Mucosa of descending colon (tissue), 3 donors: ENCODE data around the gene FGF11. TPM values are rescaled to one million over a fixed set of nuclear protein-coding genes. Genes with fewer than 3 reads are reported as not detected.

ENCODE experiments used
- ATAC-seq: fragments of 200-7000 bp; cut with Tn5 transposase; one replicate; pipeline ENCODE4 v1.9.1; 2020; ENCODE audit warnings: mild to moderate bottlenecking, moderate library complexity
- DNase-seq, 3 donors: peaks; one replicate each; pipeline ENCODE4 v3.0.0-alpha.2; 2020
- H3K36me3 ChIP-seq: fragments of 200-600 bp; one replicate; pipeline ENCODE4 v1.8.0; 2021; ENCODE audit warnings: low read depth, mild to moderate bottlenecking
- H3K4me1 ChIP-seq: fragments of 200-600 bp; one replicate; pipeline ENCODE4 v1.8.0; 2021; ENCODE audit warnings: low read depth, mild to moderate bottlenecking
- H3K4me3 ChIP-seq: fragments of 200-600 bp; one replicate; pipeline ENCODE4 v1.8.0; 2021; ENCODE audit warnings: mild to moderate bottlenecking
- H3K9me3 ChIP-seq: fragments of 200-600 bp; one replicate; pipeline ENCODE4 v1.8.0; 2021; ENCODE audit warnings: mild to moderate bottlenecking
- intact Hi-C, 2 donors: fragments of 100-400 bp; cut with DNase I in 1 of 2; cut with micrococcal nuclease in 1 of 2; formaldehyde crosslinking; loops; one replicate each; pipeline versions ENCODE4 v1.11.0 to v1.11.1; 2022; cut with DNase I, micrococcal nuclease
- total RNA-seq, 3 donors: library from RNA; stranded (reverse); fragmentation: NEBNext Ultra II Directional in 2 of 3; extraction: Animal tissue kit (Norgen Biotek cat#: 25700) in 2 of 3; gene quantifications; one replicate each; pipeline versions ENCODE4 v1.2.1 to v1.2.4, GENCODE V29; 2021 to 2023
- TF ChIP-seq, protein P1 (sequence below): fragments of 200-600 bp; IDR thresholded peaks from one replicate; pipeline ENCODE4 v1.8.0; 2022; ENCODE audit warnings: antibody characterized with exemption, mild to moderate bottlenecking
- donor health status: DM: no; HTN: no; CAD: no; lungs with moderate emphysema.
- donor health status: DM: no; HTN: no; CAD: no.
- donor health status: DM: no; HTN: yes; CAD: no.

Gene FGF11
- total RNA-seq, 3 donors from 2014 or later: 1.4 to 3.0 (median 2.2) TPM

GRCh38 chr17:7393613-7394451, 45.5 kb upstream of the FGF11 start:
- intact Hi-C loops: no loop called here
- no peaks in the 10 kb centered on the region for H3K9me3 ChIP-seq
- peak overlapping the region; percentile 29 for H3K4me3 ChIP-seq
- peaks cover 8% of the 10 kb centered on the region for H3K4me1 ChIP-seq
- peak in 2 of 3 donors; percentile 62 to 72 for DNase-seq
- TF ChIP-seq, protein P1, sequence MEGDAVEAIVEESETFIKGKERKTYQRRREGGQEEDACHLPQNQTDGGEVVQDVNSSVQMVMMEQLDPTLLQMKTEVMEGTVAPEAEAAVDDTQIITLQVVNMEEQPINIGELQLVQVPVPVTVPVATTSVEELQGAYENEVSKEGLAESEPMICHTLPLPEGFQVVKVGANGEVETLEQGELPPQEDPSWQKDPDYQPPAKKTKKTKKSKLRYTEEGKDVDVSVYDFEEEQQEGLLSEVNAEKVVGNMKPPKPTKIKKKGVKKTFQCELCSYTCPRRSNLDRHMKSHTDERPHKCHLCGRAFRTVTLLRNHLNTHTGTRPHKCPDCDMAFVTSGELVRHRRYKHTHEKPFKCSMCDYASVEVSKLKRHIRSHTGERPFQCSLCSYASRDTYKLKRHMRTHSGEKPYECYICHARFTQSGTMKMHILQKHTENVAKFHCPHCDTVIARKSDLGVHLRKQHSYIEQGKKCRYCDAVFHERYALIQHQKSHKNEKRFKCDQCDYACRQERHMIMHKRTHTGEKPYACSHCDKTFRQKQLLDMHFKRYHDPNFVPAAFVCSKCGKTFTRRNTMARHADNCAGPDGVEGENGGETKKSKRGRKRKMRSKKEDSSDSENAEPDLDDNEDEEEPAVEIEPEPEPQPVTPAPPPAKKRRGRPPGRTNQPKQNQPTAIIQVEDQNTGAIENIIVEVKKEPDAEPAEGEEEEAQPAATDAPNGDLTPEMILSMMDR: no peak
- ATAC-seq: peak; percentile 44
- no peaks in the 10 kb centered on the region for H3K36me3 ChIP-seq

- TF ChIP-seq, protein P1: no peak
- Histone ChIP-seq H3K4me3 (peak within 1 kb of the TSS; percentile 29), H3K4me1 (peaks cover 8% of the 10 kb centered on the region), H3K36me3 (no peaks in the 10 kb centered on the region), H3K9me3 (no peaks in the 10 kb centered on the region)
- DNase-seq: peak; percentile 90 to 93 (median 93)
- peak; percentile 96 for ATAC-seq
- intact Hi-C loops: no loop called here
Measured at GRCh38 chr17:7394452-7395191, 44.7 kb upstream of the FGF11 start, which contains the start of gene PLSCR3. Gene PLSCR3 (minus strand): TSS chr17:7394525. CDS start chr17:7394110, 415 bp downstream.

- Histone ChIP-seq H3K9me3 (no peaks in the 10 kb centered on the region), H3K4me1 (peaks cover 8% of the 10 kb centered on the region), H3K4me3 (no peak overlapping the region), H3K36me3 (no peaks in the 10 kb centered on the region)
- DNase-seq: no peak
- intact Hi-C loops: no loop called here
- TF ChIP-seq, protein P1: no peak
- ATAC-seq: no peak
Measured at GRCh38 chr17:7396147-7396546, 43.2 kb upstream of the FGF11 start.

DNA sequence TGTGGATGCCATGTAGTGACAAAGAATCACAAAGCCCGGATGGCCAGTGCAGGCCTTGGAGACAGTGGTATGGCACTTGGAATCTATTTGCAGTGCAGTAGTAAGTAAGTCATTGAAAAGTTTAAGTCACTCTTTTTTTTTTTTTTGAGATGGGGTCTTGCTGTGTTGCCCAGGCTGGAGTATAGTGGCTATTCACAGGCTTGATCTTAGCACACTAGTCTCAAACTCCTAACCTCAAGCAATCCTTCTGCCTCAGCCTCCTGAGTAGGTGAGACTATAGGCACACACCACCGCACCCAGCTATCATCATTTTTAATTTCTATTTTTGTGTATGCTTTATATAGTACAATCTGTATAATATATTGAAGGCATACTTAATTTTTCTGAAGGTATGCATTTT, 40.7 kb upstream of the FGF11 start:
- intact Hi-C loops: no loop called here
- ATAC-seq: no peak

DNA sequence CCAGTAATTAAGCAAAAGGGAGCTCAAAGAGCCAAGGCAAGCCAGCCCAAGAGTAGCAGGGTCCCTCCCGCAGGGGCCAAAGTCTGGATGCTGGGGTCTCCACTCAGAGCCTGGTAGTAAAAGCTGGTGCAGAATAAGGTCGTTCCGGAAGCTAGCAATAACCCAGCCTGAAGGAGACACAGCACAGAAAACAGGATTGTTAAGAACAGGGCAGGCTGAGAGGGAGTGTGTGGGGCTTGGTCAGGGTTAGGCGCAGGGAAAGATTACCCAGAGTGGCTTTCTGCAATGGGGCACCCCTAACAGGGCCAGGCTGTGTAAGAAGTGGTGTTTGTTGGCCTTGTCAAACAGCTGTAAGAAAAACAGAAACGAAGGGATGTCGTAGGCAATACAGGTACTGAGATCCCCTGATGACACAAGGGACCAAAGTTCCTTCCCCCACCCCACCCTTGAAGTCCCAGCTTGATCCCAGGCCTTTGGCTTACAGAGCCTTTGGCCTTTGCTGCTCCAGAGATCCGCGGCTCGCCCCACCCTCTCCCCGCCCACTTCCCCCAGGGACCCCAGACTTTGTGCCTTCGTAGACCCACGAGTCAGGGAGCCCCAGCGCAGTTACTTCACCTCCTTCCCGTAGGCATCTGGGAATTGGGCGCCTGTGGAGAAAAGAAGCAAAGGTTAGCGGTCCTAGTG, 36.1 kb upstream of the FGF11 start:
- peak; percentile 54 for ATAC-seq

More for the DNA sequence above, 40.7 kb upstream of the FGF11 start:
- TF ChIP-seq, protein P1: no peak
- Histone ChIP-seq H3K36me3 (no peaks in the 10 kb centered on the region), H3K4me3 (no peak overlapping the region), H3K9me3 (no peaks in the 10 kb centered on the region), H3K4me1 (peaks cover 15% of the 10 kb centered on the region)
- no peak for DNase-seq

More for the DNA sequence above, 36.1 kb upstream of the FGF11 start:
- DNase-seq: peak; percentile 72 to 82 (median 80)
- intact Hi-C loops: no loop called here
- TF ChIP-seq, protein P1: no peak
- no peaks in the 10 kb centered on the region for H3K9me3 ChIP-seq
- peak overlapping the region; percentile 16 for H3K4me3 ChIP-seq
- H3K36me3 ChIP-seq: no peaks in the 10 kb centered on the region
- H3K4me1 ChIP-seq: peaks cover 19% of the 10 kb centered on the region
